Measurements from ENCODE around the gene ADARB1. TPM values are rescaled to one million over a fixed set of nuclear protein-coding genes. Genes with fewer than 3 reads are reported as not detected.
A peak's percentile ranks its signal among the peaks of the same experiment; 100 is the strongest.

The ADARB1 gene
- total RNA-seq, 1 experiment from 2014 or later = 15.8 TPM

- no peak overlapping the region for H4K5ac ChIP-seq (ENCODE audit: insufficient read length, low read depth, low read length)
- H3K9me3 ChIP-seq (ENCODE audit: control insufficient read depth, low read depth, low read length) = no peaks in the 10 kb centered on the region
- no peak overlapping the region for H3K4ac ChIP-seq (ENCODE audit: low read depth, low read length)
- no peaks in the 10 kb centered on the region for H3K9me3 Mint-ChIP-seq
- no peak overlapping the region for H3K56ac ChIP-seq (ENCODE audit: insufficient read length, low read depth, low read length)
- H3K27ac ChIP-seq (ENCODE audit: insufficient read length, low read depth, low read length) = no peak overlapping the region
- no peak overlapping the region for H2AFZ ChIP-seq (ENCODE audit: low read length)
- H2AK5ac ChIP-seq (ENCODE audit: insufficient read length, low read length) = no peak overlapping the region
- H4K20me1 ChIP-seq (ENCODE audit: control insufficient read depth, insufficient read depth, insufficient read length) = no peaks in the 10 kb centered on the region
- no peak overlapping the region for H2BK5ac ChIP-seq (ENCODE audit: insufficient read length, low read length)
- H3K27me3 Mint-ChIP-seq (ENCODE audit: low read depth) = no peaks in the 10 kb centered on the region
- H3K4me1 ChIP-seq (ENCODE audit: insufficient read depth, low read length) = no peaks in the 10 kb centered on the region
- no peaks in the 10 kb centered on the region for H3K36me3 Mint-ChIP-seq (ENCODE audit: insufficient read depth in 1 of 3, low read depth in 3 of 3)
- H3K18ac ChIP-seq (ENCODE audit: insufficient read length, low read depth, low read length) = no peak overlapping the region
- no peak overlapping the region for H3K14ac ChIP-seq (ENCODE audit: insufficient read depth, low read length)
- no peak overlapping the region for H3K9ac ChIP-seq (ENCODE audit: extremely low read depth, insufficient read length, low read length)
- DNase-seq = peak; percentile 84
- peaks cover 0 to 4% of the 10 kb centered on the region in 2 experiments; a peak in 2 of 4 replicates for H3K4me1 Mint-ChIP-seq
- no peaks in the 10 kb centered on the region for H3K79me2 ChIP-seq (ENCODE audit: insufficient read depth, low read length)
- peak; percentile 88 for TF ChIP-seq CTCF (conservative IDR thresholded peaks at IDR 0.05)
- WGBS (ENCODE audit: extremely low coverage, insufficient read length, low lambda C conversion rate) = no CpG with 5 or more reads among the region's 11 CpGs
- H3K27ac Mint-ChIP-seq = no peak overlapping the region
- no peaks in the 10 kb centered on the region for H3K27me3 ChIP-seq (ENCODE audit: insufficient read depth, low read length)
- H3K23ac ChIP-seq (ENCODE audit: insufficient read length, low read depth, low read length) = no peak overlapping the region
- H4K8ac ChIP-seq (replicated peaks; ENCODE audit: insufficient read length, low read depth, low read length) = no peak overlapping the region
- no peak overlapping the region for H2BK15ac ChIP-seq (ENCODE audit: low read depth, low read length)
- no peak overlapping the region for H3K4me2 ChIP-seq (ENCODE audit: insufficient read depth, insufficient read length, low read length)
- no peaks in the 10 kb centered on the region for H3K23me2 ChIP-seq (ENCODE audit: insufficient read length, low read depth, low read length, poor library complexity, severe bottlenecking)
- no peak overlapping the region for H3T11ph ChIP-seq (ENCODE audit: low read length)
- no peak overlapping the region for H2BK120ac ChIP-seq (ENCODE audit: low read depth, low read length, poor library complexity, severe bottlenecking)
- H3K4me3 Mint-ChIP-seq = no peak overlapping the region; a peak in 1 of 5 replicates
- no peak overlapping the region for H2BK12ac ChIP-seq (ENCODE audit: insufficient read length, low read depth, low read length)
- H4K91ac ChIP-seq (ENCODE audit: insufficient read length, low read depth, low read length) = no peak overlapping the region
- H2BK20ac ChIP-seq (ENCODE audit: low read depth, low read length, poor library complexity, severe bottlenecking) = no peak overlapping the region
- no peaks in the 10 kb centered on the region for H3K79me1 ChIP-seq (ENCODE audit: insufficient read depth, low read depth, low read length, poor library complexity, severe bottlenecking)
These were observed 62.7 kb downstream of the ADARB1 start for GRCh38 chr21:45136927-45137611.
